HG03378 (cell line): ENCODE data around the gene PRLH.

Experiments
- ATAC-seq: cut with Tn5 transposase; IDR thresholded peaks from one replicate; pipeline ENCODE4 v1.9.1; 2021; ENCODE audit warnings: mild to moderate bottlenecking, moderate library complexity; ENCODE audit not compliant: unreplicated experiment

The PRLH gene

GRCh38 chr2:237563816-237564215 lies 2.6 kb upstream of the PRLH start:
- no peak for ATAC-seq

DNA sequence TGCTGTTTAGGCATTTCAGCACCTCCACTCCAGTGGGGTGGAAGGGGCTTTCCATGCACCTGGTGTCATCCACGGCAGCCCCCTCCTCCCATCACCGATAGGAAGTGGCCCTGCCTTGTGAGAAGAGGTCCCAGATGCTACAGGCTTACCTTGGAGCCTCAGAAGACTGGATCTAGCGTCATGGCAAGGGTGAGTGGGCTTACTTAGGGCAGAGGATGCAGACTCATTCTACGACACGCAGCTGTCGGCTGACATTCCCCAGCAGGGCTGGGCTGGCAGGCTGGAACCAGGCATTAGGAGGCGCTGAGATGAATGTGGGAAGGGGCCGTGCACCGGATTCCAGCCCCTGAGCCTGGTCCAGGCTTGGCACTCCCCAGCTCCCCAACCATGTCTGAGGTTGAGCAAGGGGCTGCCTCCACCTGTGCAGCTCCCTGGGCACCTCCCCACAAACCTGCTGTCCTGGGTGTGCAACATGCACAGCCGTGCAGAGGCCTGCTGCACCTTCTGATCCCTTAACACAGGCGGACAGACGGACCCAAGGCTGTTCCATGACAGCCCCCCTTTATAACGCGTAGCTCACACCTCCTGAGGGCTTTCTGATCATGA lies 1.7 kb upstream of the PRLH start:
- ATAC-seq: no peak

GRCh38 chr2:237565974-237566373 lies 400 bp upstream of the PRLH start:
- no peak for ATAC-seq

- ATAC-seq: no peak
These were observed 1.1 kb downstream of the PRLH start for GRCh38 chr2:237567276-237568029.

DNA sequence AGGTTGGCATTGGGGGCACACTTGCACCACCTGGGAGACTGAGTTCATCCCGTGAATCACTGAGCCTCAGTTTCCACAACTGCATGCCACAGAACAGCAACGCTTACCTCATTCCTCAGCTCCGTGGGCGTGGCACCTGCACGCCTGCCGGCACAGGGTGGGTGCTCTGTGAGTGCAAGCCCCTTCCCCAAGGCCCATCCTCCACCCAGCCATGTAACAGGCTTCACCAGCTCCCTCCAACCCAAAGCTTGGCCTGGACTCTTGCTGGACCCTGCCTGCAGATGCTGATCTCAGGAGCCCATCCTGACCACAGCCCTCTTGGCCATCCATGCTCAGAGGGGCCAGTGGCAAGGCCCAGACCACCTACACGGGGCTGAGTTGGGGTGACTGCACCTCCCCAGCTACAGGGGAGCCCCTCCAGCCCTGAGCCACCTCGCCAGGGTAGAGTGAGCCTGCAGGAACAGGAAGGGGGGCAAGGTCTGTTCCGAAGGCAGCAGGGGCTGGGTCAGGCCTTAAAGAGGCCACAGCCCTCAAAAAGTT lies 1.8 kb downstream of the PRLH start:
- no peak for ATAC-seq

DNA sequence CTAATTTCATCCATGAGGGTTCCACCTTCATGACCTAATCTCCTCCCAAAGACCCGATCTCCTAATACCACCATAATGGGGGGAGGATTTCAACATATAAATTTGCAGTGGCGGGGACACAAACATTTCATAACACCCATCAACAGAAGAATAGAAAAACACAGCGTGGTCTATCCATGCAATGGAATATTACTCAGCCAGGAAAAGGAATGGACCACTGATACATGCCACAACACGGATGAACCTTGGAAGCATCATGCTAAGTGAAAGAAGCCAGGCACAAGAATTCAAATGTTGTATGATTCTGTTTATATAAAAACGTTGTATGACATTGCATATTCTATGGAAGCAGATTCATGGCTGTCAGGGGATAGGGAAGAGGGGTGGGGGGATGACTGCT lies 2.7 kb downstream of the PRLH start:
- no peak for ATAC-seq

DNA sequence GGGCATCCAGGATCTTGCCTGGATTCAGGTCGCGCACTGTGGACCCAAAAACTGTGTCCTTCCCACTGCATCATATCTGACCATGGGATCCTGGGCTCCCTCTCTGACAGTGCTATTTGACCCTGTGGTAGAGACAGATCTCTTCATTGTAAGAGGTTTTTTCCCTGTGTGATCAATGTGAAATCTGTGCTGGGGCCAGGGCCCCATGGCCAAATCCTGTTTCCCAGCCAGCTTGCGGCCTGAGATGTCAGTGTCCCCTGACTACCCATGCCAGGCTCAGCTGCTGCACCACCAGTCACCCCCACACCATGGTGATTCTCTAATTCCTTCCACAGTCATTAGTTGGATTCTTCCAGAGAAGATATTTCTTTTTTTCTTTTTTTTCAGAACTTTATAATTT lies 3.5 kb downstream of the PRLH start:
- no peak for ATAC-seq

GRCh38 chr2:237570776-237571335 lies 4.5 kb downstream of the PRLH start:
- no peak for ATAC-seq

DNA sequence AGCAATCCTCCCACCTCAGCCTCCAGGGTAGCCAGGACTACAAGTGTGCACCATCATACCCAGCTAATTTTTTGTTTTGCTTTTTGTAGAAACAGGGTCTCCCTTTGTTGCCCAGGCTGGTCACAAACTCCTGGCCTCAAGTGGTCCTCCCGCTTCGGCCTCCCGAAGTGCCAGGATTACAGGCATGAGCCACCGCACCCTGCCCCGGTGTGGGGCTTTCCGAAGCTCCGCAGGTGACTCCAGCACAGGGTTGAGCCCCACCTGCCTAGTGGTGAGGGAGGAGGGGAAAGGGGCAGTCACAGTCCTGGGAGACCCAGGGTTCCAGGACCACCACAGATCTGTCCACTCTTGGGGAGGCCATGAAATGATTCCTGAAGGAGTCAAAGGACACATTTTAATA lies 5.2 kb downstream of the PRLH start:
- ATAC-seq: no peak

GRCh38 chr2:237572021-237572741 lies 5.8 kb downstream of the PRLH start:
- no peak for ATAC-seq

GRCh38 chr2:237572742-237573101 lies 6.3 kb downstream of the PRLH start:
- ATAC-seq: no peak

- ATAC-seq: no peak
These were observed 7.5 kb downstream of the PRLH start for GRCh38 chr2:237573721-237574415.

GRCh38 chr2:237574467-237574866 lies 8.1 kb downstream of the PRLH start:
- ATAC-seq: no peak

GRCh38 chr2:237574894-237575868 lies 8.8 kb downstream of the PRLH start:
- no peak for ATAC-seq

DNA sequence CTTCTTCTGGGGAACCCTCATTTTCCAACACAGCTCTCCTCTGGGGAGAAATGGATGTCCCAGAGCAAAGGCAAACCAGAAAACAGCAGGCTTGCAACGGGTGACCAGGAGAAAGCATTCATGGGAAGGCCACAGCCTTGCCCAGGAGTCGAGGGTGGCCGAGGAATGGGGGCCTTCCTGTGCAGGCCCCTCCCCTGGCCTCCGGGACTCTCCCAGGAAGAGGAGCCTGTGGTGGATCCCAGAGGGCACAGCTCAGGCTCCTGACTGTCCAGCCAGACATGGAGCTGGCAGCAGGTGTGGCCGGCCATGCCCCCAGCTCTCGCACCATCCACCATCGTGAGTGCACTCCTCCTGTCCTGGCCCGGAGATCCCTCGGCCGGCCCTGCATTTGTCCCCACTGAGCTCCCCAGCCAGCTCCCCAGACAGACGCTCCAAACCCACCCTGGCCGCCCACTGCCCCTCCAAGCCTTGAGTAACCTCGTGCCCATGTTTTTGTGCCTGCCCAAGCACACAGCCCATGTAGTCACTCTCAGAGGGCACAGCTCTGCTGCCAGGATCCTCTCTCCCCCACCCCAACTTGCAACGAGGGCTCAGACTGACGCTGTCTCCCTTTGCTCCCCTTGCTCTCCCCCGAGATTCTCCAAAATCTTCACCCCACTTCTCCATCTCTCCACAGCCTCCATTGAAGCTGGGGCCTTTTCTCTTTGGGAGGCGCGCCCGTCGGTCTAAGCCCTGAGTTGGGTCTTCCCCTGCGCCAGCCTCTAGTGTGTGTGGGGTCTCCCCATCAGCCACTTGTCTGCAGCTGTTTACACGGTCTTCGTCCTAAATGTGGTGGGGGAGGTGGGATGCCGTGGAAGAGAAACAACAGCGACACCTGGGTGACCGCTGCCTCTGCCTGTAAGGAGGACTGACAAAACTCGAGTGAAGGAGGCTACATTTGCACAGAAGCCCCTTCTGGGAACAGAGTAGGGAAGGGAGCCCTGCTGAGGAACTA lies 9.8 kb downstream of the PRLH start:
- ATAC-seq: no peak

DNA sequence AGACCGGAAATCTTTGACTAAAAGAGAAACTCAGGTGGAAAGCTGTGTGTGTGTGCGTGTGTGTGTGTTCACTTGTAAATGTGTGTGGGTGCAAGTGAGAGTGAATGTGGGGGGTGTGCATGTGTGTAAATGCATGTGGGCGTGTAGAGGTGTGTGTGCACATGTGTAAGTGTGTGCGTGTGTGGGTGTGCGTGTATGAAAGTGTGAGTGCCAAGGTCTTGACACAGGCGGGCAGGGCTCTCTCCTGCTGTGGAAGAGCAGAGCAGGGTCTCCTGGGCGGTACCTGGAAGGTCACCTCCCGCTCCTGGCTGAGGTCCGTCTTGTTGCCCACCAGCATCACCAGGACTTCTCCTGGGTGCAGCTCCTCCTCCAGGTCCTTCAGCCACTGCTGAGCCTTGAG lies 10.6 kb downstream of the PRLH start:
- ATAC-seq: no peak

DNA sequence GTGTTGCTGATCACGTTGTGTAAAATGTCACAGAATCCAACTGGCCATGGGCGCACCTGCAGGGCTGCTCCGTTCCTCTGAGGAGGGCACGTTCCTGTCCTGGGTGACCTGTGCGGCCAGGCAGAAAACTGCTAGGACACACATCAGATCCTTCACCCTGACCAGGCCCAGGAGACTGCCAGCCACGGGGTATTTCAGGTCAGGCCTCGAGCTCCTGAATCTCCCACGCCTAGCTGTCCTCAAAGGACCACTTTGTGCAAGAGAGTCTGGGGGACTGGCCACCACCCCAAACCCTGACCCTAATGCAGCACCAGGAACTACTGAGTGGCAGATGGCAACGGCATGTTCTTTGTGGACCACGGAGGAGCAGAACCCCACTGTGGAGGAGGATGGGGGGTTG lies 11.1 kb downstream of the PRLH start:
- no peak for ATAC-seq

DNA sequence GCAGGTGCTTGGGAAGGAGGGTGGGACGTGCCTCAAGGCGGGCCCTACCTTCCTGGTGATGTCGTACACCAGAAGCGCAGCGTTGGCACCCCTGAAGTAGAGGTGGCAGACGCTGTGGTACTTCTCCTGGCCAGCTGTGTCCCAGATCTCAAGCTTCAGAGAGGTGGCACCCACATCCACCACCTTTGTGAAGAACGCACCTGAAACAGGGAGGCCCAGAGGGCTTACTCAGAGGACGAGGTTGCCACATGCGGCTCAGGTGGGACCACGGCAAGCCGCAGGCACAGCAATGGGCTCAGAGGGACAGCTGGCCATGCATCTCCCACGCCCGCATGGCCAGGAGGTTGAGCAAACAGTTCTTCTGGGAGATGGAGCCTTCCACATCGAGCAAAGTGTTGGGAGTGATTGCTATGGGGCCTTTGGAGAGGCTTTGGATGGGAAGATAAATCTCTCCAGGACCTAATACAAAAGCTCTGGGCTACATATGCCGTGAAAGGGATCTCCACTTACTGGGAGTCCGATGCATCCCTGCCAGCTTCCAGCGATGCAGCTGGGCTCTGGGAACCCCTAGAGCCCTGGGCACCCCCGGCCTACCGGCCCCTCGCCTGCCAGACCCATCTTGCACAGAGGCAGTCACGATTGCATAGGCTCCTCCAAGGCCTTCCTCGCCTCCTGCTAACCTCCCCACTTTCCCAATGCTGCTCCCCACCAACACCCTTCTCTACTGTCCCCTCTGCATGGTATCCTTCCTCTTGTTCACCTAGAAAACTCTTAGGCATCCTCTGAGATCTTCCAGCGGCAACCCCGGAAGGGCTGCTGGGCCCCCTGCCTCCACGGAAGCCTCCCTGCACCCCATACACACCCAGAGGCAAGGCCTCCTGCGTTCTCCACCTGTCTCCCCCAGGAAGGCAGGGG lies 11.8 kb downstream of the PRLH start:
- no peak for ATAC-seq
